CD4-positive, alpha-beta memory T cell (primary cell): ENCODE results near the gene PIEZO1. TPM values are rescaled to one million over a fixed set of nuclear protein-coding genes. Genes with fewer than 3 reads are reported as not detected.

Source experiments
- CTCF ChIA-PET: fragments of 350-600 bp; sonication (Branson Sonifier 250); formaldehyde crosslinking; loops from one replicate; lab custom pipeline; 2021; ENCODE audit warnings: inconsistent platforms; ENCODE audit not compliant: partially characterized antibody; lab: Charles Lee
- POLR2A ChIA-PET: fragments of 350-600 bp; sonication (Branson Sonifier 250); formaldehyde crosslinking; loops from one replicate; lab custom pipeline; 2021; ENCODE audit not compliant: partially characterized antibody; lab: Charles Lee
- DNase-seq, 5 donors: peaks; one replicate each; pipeline versions ENCODE4 v3.0.0 to v3.0.0-alpha.2; 2020 to 2022; ENCODE audit warnings: mixed read lengths in 1 of 5
- H3K27ac ChIP-seq: one replicate; pipeline ENCODE4 v1.7.0; 2013; ENCODE audit warnings: low read depth, low read length
- H3K27me3 ChIP-seq: 2 replicates; pipeline ENCODE4 v1.7.0; 2013; ENCODE audit warnings: mild to moderate bottlenecking, low read length, moderate library complexity; ENCODE audit not compliant: insufficient read depth
- H3K36me3 ChIP-seq: 2 replicates; pipeline ENCODE4 v1.7.0; 2013; ENCODE audit warnings: mild to moderate bottlenecking, low read length, moderate library complexity; ENCODE audit not compliant: insufficient read depth
- H3K4me1 ChIP-seq: 2 replicates; pipeline ENCODE4 v1.7.0; 2013; ENCODE audit warnings: mild to moderate bottlenecking, low read length, moderate library complexity; ENCODE audit not compliant: insufficient read depth
- H3K4me3 ChIP-seq, 2 donors: one replicate each; pipeline ENCODE4 v1.7.0; 2013; ENCODE audit warnings: low read length in 2 of 2, mild to moderate bottlenecking in 1 of 2
- H3K9me3 ChIP-seq, 2 donors: one replicate each; pipeline ENCODE4 v1.7.0; 2013; ENCODE audit warnings: low read length in 2 of 2, control low read depth in 1 of 2; ENCODE audit not compliant: control insufficient read depth in 1 of 2
- H3K27ac Mint-ChIP-seq, 7 donors: one replicate each; pipeline ENCODE4 v1.8.0; 2020 to 2021; ENCODE audit warnings: mixed read lengths in 7 of 7, mild to moderate bottlenecking in 6 of 7, inconsistent platforms in 3 of 7, moderate library complexity in 3 of 7
- H3K27me3 Mint-ChIP-seq, 2 donors: one replicate each; pipeline ENCODE4 v1.8.0; 2020 to 2021; ENCODE audit warnings: mixed read lengths in 2 of 2
- H3K36me3 Mint-ChIP-seq, 2 donors: one replicate each; pipeline ENCODE4 v1.8.0; 2020 to 2021; ENCODE audit warnings: mixed read lengths in 2 of 2, inconsistent platforms in 1 of 2, mild to moderate bottlenecking in 1 of 2
- H3K4me1 Mint-ChIP-seq, 4 donors: one replicate each; pipeline ENCODE4 v1.8.0; 2020 to 2021; ENCODE audit warnings: mixed read lengths in 4 of 4, mild to moderate bottlenecking in 1 of 4
- H3K4me3 Mint-ChIP-seq, 8 donors: one replicate each; pipeline ENCODE4 v1.8.0; 2020 to 2021; ENCODE audit warnings: mixed read lengths in 8 of 8, mild to moderate bottlenecking in 7 of 8, moderate library complexity in 6 of 8, inconsistent platforms in 3 of 8
- H3K9me3 Mint-ChIP-seq, 8 donors: one replicate each; pipeline ENCODE4 v1.8.0; 2020 to 2021; ENCODE audit warnings: mixed read lengths in 8 of 8, mild to moderate bottlenecking in 5 of 8, inconsistent platforms in 3 of 8, moderate library complexity in 1 of 8
- intact Hi-C: fragments of 100-400 bp; cut with micrococcal nuclease; formaldehyde crosslinking; loops from one replicate; pipeline ENCODE4 v1.15.1; 2023
- polyA plus RNA-seq, 2 donors: library from polyadenylated mRNA; unstranded; fragments of 300-500 nt; fragmentation: Illumina TruSeq; gene quantifications; one replicate each; pipeline ENCODE4 v1.2.3, GENCODE V29; 2021
- total RNA-seq, 2 experiments: library from RNA; stranded (reverse); gene quantifications; one replicate each; pipeline ENCODE4 v1.2.3, GENCODE V29; 2021

The PIEZO1 gene
- total and polyA plus RNA-seq, 4 experiments from 2014 or later = 12.0 to 302 (median 171) TPM

DNA sequence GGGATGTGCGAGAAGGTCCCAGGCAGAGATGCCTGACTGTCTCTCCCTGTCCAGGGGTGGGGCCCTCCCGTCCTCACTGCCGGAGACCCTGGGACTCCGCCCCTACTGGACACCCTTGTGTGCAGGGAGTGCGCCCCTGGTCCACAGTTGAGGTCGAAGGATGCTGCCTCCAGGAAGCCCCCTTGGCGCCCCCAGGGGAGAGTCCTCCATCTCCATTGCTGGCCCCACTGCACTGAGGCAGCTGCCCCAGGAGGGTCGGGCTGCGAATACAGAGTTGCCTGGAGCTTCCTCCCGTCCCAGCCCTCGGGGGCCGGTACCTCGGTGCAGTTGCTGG, 52.1 kb downstream of the PIEZO1 start:
- intact Hi-C loops = no loop called here
- ChIA-PET CTCF (interaction anchor here (0.9 to 1.2 kb wide), 2 partner anchors 10 to 50 kb away, joined by 3 to 5 read pairs; no protein-coding TSS in a partner anchor), POLR2A (interaction anchor here (1.1 to 1.7 kb wide), 2 partner anchors 48 to 124 kb away, joined by 3 to 4 read pairs; partner anchors contain the start of genes GALNS and TRAPPC2L)
- no peak overlapping the region for H3K4me3 Mint-ChIP-seq
- no peaks in the 10 kb centered on the region for H3K27me3 ChIP-seq
- H3K4me3 ChIP-seq = no peak overlapping the region
- H3K9me3 ChIP-seq = no peaks in the 10 kb centered on the region
- peaks cover 0 to 13% (median 1%) of the 10 kb centered on the region in 4 donors for H3K4me1 Mint-ChIP-seq
- H3K4me1 ChIP-seq = peaks cover 6% of the 10 kb centered on the region
- DNase-seq = no peak
- H3K27ac ChIP-seq = no peak overlapping the region
- no peak overlapping the region for H3K27ac Mint-ChIP-seq
- H3K9me3 Mint-ChIP-seq = peaks cover 0 to 2% (median 0%) of the 10 kb centered on the region in 8 donors
- H3K36me3 Mint-ChIP-seq = peaks cover 10 to 20% of the 10 kb centered on the region in 2 donors
- no peaks in the 10 kb centered on the region for H3K27me3 Mint-ChIP-seq
- peaks cover 39% of the 10 kb centered on the region for H3K36me3 ChIP-seq

DNA sequence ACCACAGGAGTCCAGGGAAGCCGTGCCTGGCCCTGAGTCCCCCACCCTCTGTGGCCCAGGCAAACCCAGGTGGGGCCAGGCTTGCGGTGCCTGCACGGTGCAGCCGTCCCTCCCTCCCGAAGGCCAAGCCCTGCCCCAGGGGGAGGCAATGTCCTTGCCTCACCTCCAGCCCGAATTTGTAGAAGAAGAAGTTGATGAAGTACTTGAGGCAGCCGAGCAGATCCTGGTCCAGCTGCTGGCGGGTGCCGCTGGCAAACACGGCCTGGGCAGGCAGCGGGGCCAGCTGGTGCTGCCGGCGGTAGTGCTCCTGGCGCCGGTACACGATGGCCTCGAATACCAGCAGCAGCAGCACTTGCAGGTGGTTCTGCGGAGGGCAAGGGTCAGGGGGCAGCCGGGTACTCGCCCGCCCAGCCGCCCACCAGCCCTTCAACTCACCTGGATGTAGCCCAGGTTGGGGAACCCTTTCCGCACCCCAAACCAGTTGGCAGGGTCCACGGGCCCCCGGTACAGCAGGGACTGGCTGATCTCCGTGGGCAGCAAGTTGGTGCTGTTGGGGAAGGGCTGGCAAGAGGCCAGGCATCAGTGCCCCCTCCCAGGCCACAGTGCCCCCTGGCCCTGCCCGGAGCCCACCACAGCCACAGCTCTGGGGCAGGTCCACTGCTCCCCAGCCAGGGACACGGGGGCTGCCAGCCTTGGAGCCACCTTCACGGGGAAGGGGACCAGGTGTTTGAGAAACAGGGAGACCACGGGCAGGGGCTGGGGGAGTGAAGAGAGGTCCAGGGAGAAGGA, 52.7 kb downstream of the PIEZO1 start:
- H3K36me3 Mint-ChIP-seq = peaks cover 10 to 21% of the 10 kb centered on the region in 2 donors
- H3K9me3 Mint-ChIP-seq = peaks cover 0 to 2% (median 0%) of the 10 kb centered on the region in 8 donors
- H3K36me3 ChIP-seq = peaks cover 45% of the 10 kb centered on the region

DNA sequence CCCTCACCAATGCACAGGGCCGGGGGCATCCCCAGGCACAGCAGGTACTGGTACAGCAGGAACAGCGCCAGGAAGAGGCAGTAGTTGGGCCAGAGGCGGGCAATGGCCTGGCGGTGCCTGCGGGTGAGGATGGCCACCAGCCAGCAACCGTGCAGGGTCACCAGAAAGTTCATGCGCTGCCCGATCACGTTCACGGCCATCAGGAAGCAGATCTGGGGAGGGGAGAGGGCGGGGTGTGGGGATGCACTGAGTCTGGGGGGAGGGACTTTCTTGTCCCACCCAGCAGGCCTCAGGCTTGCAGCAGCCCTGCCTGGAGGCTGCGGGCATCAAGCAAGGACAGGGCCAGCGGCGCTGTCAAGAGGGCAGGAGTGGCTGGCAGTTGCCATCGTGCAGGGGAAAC, 53.3 kb downstream of the PIEZO1 start:
- intact Hi-C loops = no loop called here
- peak overlapping the region in 1 of 7 donors; percentile 24 for H3K27ac Mint-ChIP-seq
- H3K4me3 Mint-ChIP-seq = no peak overlapping the region
- ChIA-PET POLR2A (no interaction called here), CTCF (no interaction called here)
- Histone ChIP-seq H3K4me1 (no peaks in the 10 kb centered on the region), H3K27me3 (no peaks in the 10 kb centered on the region), H3K4me3 (no peak overlapping the region), H3K36me3 (peaks cover 52% of the 10 kb centered on the region), H3K27ac (no peak overlapping the region), H3K9me3 (no peaks in the 10 kb centered on the region)
- H3K4me1 Mint-ChIP-seq = peaks cover 0 to 7% (median 1%) of the 10 kb centered on the region in 4 donors
- H3K36me3 Mint-ChIP-seq = peaks cover 10 to 21% of the 10 kb centered on the region in 2 donors
- H3K27me3 Mint-ChIP-seq = no peaks in the 10 kb centered on the region
- H3K9me3 Mint-ChIP-seq = peaks cover 0 to 2% (median 0%) of the 10 kb centered on the region in 8 donors
- DNase-seq = no peak

More for the DNA sequence above, 52.7 kb downstream of the PIEZO1 start:
- Histone ChIP-seq H3K4me1 (peaks cover under 1% of the 10 kb centered on the region), H3K4me3 (no peak overlapping the region), H3K27me3 (no peaks in the 10 kb centered on the region), H3K9me3 (no peaks in the 10 kb centered on the region), H3K27ac (no peak overlapping the region)
- Mint-ChIP-seq H3K27ac (no peak overlapping the region), H3K4me1 (peaks cover 0 to 7% (median 1%) of the 10 kb centered on the region in 4 donors), H3K4me3 (no peak overlapping the region), H3K27me3 (no peaks in the 10 kb centered on the region)
- no peak for DNase-seq
- intact Hi-C loops = no loop called here
- CTCF ChIA-PET = no interaction called here
- POLR2A ChIA-PET = interaction anchor here (1.7 kb wide), 1 partner anchor 49 kb away, joined by 4 read pairs; no protein-coding TSS in a partner anchor

DNA sequence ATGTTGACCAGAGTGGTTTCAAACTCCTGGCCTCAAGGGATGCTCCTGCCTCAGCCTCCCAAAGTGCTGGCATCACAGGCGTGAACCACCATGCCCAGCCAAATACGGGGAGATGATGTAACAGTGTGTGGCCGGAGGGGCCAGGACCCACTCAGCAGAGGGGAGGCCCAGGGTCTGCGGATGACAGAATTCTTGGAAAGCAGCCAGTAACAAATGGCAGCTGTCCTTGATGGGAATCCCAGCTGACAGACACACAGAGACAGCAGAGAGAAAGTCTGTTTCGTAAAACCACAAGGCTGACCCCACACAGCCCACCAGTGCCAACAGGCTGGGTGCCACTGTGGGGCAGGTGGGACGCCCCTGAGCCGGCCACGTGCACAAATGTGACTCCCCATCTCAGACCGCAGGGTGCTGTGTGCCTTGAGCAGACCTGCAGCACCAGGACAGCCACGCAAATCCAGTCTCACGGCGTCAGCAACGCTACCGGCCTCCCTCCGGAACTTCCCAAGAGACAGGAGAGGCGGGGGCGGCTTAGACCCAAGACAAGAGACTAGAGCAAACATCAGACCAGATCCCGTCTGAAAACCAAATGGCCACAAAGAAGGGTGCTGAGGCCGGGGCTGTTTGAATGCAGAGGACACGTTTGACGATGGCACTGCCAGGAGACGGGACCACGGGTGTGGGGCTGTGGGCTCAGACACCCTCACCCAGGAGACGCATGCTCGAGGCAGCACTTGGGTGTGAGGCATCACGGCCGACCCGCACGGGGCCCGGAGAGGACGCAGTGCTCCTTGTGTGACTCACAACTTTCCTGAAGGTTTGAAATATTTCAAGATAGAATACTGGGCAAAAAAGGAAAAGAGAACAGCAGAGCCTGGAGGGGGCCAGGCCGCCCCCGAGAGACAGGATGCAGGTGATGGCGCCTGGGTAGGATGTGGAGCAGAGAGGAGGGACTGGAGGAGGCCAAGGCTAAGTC, 54.1 kb downstream of the PIEZO1 start:
- Histone ChIP-seq H3K9me3 (no peaks in the 10 kb centered on the region), H3K36me3 (peaks cover 56% of the 10 kb centered on the region), H3K4me3 (no peak overlapping the region), H3K27ac (no peak overlapping the region), H3K27me3 (no peaks in the 10 kb centered on the region), H3K4me1 (no peaks in the 10 kb centered on the region)
- peaks cover 0 to 2% (median 0%) of the 10 kb centered on the region in 8 donors for H3K9me3 Mint-ChIP-seq
- DNase-seq = no peak
- H3K36me3 Mint-ChIP-seq = peaks cover 13 to 25% of the 10 kb centered on the region in 2 donors
- H3K27ac Mint-ChIP-seq = peak overlapping the region in 4 of 7 donors; percentile 24 to 59 (median 54)
- peaks cover 0 to 7% (median 1%) of the 10 kb centered on the region in 4 donors for H3K4me1 Mint-ChIP-seq
- ChIA-PET CTCF (no interaction called here), POLR2A (no interaction called here)
- no peaks in the 10 kb centered on the region for H3K27me3 Mint-ChIP-seq
- intact Hi-C loops = no loop called here
- no peak overlapping the region for H3K4me3 Mint-ChIP-seq

DNA sequence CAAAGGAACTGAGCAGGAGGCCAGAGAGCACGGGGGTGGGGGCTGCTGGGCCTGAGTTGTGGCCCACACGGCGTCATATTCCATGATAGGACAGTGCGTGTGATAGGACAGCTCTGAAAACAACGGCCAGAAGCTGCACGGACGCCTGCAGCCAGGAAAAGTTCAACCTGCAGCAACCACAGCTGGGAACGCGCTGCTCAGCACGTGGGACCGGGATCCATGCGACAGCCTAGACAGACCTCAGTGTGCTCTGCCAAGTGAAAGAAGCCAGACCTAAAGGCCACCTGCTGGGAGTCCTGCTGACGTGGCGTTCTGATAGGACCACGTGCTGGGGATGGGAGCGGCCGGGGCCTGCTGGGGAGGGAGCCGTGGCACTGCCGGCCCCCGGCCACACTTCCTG, 57.1 kb downstream of the PIEZO1 start:
- H3K4me1 ChIP-seq = no peaks in the 10 kb centered on the region
- no peaks in the 10 kb centered on the region for H3K27me3 Mint-ChIP-seq
- no peaks in the 10 kb centered on the region for H3K9me3 ChIP-seq
- H3K4me3 Mint-ChIP-seq = no peak overlapping the region
- peaks cover 62% of the 10 kb centered on the region for H3K36me3 ChIP-seq
- H3K4me1 Mint-ChIP-seq = peaks cover 0 to 7% (median under 1%) of the 10 kb centered on the region in 4 donors
- no peak overlapping the region for H3K27ac ChIP-seq
- H3K27ac Mint-ChIP-seq = peak overlapping the region in 1 of 7 donors; percentile 72
- CTCF ChIA-PET = no interaction called here
- DNase-seq = no peak
- intact Hi-C loops = no loop called here
- no peaks in the 10 kb centered on the region for H3K27me3 ChIP-seq
- POLR2A ChIA-PET = no interaction called here
- peaks cover 0 to 2% (median 0%) of the 10 kb centered on the region in 8 donors for H3K9me3 Mint-ChIP-seq
- no peak overlapping the region for H3K4me3 ChIP-seq
- peaks cover 10 to 35% of the 10 kb centered on the region in 2 donors for H3K36me3 Mint-ChIP-seq

DNA sequence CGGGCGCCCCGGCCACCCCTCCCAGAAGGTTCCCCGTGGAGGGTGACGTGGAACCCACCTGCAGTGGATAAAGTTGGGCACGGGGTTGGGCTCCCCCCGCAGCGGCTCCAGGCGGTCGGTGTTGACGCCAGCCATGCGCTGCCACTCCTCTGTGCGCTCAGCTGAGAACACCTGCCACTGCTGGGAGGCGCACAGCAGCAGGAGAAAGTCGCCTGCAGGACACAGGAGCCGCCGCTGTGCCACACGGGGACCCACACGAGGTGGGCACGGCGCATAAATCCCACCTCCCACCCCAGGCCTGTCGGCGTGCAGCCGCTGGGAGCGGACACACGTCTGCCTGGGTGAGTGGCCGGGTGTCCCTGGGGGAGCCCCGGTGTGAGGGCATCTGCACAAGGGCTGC, 58.0 kb downstream of the PIEZO1 start:
- H3K4me1 Mint-ChIP-seq = peaks cover 0 to 7% (median under 1%) of the 10 kb centered on the region in 4 donors
- CTCF ChIA-PET = no interaction called here
- POLR2A ChIA-PET = no interaction called here
- Histone ChIP-seq H3K9me3 (no peaks in the 10 kb centered on the region), H3K4me1 (no peaks in the 10 kb centered on the region), H3K27ac (no peak overlapping the region), H3K27me3 (no peaks in the 10 kb centered on the region), H3K36me3 (peaks cover 68% of the 10 kb centered on the region), H3K4me3 (no peak overlapping the region)
- H3K27ac Mint-ChIP-seq = no peak overlapping the region
- intact Hi-C loops = no loop called here
- H3K36me3 Mint-ChIP-seq = peaks cover 14 to 34% of the 10 kb centered on the region in 2 donors
- no peak overlapping the region for H3K4me3 Mint-ChIP-seq
- H3K27me3 Mint-ChIP-seq = no peaks in the 10 kb centered on the region
- peaks cover 0 to 2% (median 0%) of the 10 kb centered on the region in 8 donors for H3K9me3 Mint-ChIP-seq
- DNase-seq = no peak

DNA sequence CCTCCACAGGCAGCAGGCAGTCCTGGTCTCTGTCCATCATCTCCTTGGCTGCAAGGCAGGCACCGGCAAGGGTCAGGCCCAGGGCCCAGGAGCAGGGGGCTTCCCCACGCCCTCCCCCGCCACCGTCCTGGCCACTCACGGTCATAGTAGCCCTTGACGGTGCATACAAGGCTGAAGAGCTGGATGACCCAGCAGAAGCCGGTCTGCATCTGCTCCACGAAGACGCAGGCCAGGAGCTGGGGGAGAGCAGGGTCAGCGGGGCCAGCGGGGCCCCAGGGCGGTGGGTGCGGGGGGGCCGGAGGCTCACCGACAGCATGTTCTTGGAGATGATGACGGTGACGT, 58.6 kb downstream of the PIEZO1 start:
- Mint-ChIP-seq H3K36me3 (peaks cover 12 to 33% of the 10 kb centered on the region in 2 donors), H3K27me3 (no peaks in the 10 kb centered on the region), H3K4me1 (peaks cover 0 to 7% (median under 1%) of the 10 kb centered on the region in 4 donors), H3K27ac (no peak overlapping the region), H3K4me3 (no peak overlapping the region), H3K9me3 (peaks cover 0 to 2% (median 0%) of the 10 kb centered on the region in 8 donors)
- CTCF ChIA-PET = no interaction called here
- POLR2A ChIA-PET = no interaction called here
- H3K4me3 ChIP-seq = no peak overlapping the region
- no peaks in the 10 kb centered on the region for H3K9me3 ChIP-seq
- H3K4me1 ChIP-seq = no peaks in the 10 kb centered on the region
- intact Hi-C loops = no loop called here
- no peaks in the 10 kb centered on the region for H3K27me3 ChIP-seq
- no peak overlapping the region for H3K27ac ChIP-seq
- peaks cover 72% of the 10 kb centered on the region for H3K36me3 ChIP-seq
- DNase-seq = no peak
